Right cardiac atrium (tissue), 5 donors: ENCODE data around the gene UBL7. TPM values are rescaled to one million over a fixed set of nuclear protein-coding genes. Genes with fewer than 3 reads are reported as not detected.

Source experiments
- ATAC-seq, 2 donors: fragments of 200-7000 bp; cut with Tn5 transposase; one replicate each; pipeline versions ENCODE4 v1.8.0 to v1.9.1; 2020; ENCODE audit warnings: moderate library complexity in 2 of 2, mild to moderate bottlenecking in 1 of 2
- DNase-seq, 3 donors: peaks; one replicate each; pipeline ENCODE4 v3.0.0-alpha.2; 2020
- H3K27ac ChIP-seq: one replicate; pipeline ENCODE4 v1.5.1; 2013; ENCODE audit warnings: mild to moderate bottlenecking, low read length, control low read depth, moderate library complexity
- H3K27me3 ChIP-seq: one replicate; pipeline ENCODE4 v1.6.1; 2013; ENCODE audit not compliant: control insufficient read depth, insufficient read depth
- H3K4me1 ChIP-seq: one replicate; pipeline ENCODE4 v1.6.1; 2013; ENCODE audit warnings: low read length; ENCODE audit not compliant: control insufficient read depth, insufficient read depth
- H3K4me3 ChIP-seq: one replicate; pipeline ENCODE4 v1.5.1; 2013; ENCODE audit warnings: low read length, control low read depth
- H3K9me3 ChIP-seq: one replicate; pipeline ENCODE4 v1.6.1; 2013; ENCODE audit warnings: low read length; ENCODE audit not compliant: control insufficient read depth
- WGBS: extraction: QIAGEN DNeasy Blood & Tissue Kit; methylation state at CpG from one replicate; pipeline ENCODE4 v1.1.7; 2013; 5-methylcytosine and 5-hydroxymethylcytosine counted together
- intact Hi-C, 4 donors: fragments of 100-400 bp; cut with DNase I; formaldehyde crosslinking; loops; one replicate each; pipeline versions ENCODE4 v1.11.0 to v1.14.0; 2022 to 2023
- polyA plus RNA-seq: library from polyadenylated mRNA; stranded (reverse); fragments of 200-250 nt; gene quantifications from one replicate; pipeline ENCODE4 v1.2.3, GENCODE V29; 2013
- total RNA-seq, 4 donors: library from RNA; stranded (reverse); fragmentation: NEBNext Ultra II Directional; extraction: Animal tissue kit (Norgen Biotek cat#: 25700); gene quantifications; one replicate each; pipeline ENCODE4 v1.2.1, GENCODE V29; 2021
- donor health status: healthy with polysubstance abuse.
- donor health status: DM: no; HTN: yes; CAD: no.
- donor health status: DM: no; HTN: no; CAD: no.
- donor health status: DM: no; HTN: yes; CAD: no; lungs with severe emphysema.
- donor health status: DM: yes; HTN: yes; CAD: no.

Gene UBL7
- total and polyA plus RNA-seq, 5 donors = 35.8 to 59.3 (median 49.0) TPM

DNA sequence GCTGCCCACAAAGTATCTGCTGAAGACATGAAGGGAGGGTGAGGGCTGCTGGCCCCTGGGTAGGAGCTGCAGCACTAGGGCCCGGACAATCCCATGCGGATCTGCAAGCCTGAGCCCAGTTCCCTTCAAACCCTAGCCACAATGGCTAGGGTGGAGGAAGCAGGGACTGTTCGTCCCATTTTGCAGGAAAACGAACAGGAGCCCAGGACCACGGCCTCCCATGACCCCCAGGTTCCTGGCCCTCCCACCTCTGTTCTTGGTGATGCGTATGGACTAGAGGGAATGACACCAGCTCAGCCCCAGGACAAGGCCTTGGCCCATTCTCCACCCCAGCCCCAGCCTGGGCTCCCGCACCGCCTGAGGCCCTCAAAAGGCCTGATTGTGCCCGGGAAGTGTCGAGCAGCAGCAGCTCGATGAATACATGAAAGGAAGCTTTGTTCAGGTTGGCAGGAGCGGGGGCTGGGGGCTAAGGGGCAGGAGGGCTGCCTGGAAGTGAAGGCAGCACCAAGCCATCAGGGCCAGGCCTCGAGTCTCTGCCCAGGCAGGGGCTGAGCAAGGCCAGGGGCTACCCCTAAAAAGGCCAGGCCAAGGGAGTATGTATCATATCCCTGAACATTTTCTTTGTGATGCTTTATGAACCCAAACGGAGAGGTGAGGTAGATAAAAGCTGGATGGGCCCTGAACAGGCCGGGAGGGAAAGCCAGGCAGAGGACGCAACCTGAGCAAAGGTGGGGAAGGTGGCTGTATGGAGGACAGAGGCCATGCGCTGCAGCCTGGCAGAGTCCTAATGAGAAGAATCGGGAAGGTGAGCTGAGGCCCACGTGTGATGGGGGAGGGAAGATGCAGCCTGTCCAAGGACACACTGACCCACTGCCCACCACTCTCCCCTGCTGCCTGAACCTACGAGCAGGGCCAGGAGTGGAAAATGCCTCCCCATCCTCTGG is 39.4 kb downstream of the UBL7 start:
- intact Hi-C loops = no loop called here
- no peaks in the 10 kb centered on the region for H3K9me3 ChIP-seq
- H3K27ac ChIP-seq = peak overlapping the region; percentile 69
- ATAC-seq (no peak), DNase-seq (peak in 1 of 3 donors; percentile 43)
- 89% methylated on average over 20 of the region's 20 CpGs for WGBS
- H3K4me3 ChIP-seq = no peak overlapping the region
- no peaks in the 10 kb centered on the region for H3K27me3 ChIP-seq
- H3K4me1 ChIP-seq = peaks cover 5% of the 10 kb centered on the region

DNA sequence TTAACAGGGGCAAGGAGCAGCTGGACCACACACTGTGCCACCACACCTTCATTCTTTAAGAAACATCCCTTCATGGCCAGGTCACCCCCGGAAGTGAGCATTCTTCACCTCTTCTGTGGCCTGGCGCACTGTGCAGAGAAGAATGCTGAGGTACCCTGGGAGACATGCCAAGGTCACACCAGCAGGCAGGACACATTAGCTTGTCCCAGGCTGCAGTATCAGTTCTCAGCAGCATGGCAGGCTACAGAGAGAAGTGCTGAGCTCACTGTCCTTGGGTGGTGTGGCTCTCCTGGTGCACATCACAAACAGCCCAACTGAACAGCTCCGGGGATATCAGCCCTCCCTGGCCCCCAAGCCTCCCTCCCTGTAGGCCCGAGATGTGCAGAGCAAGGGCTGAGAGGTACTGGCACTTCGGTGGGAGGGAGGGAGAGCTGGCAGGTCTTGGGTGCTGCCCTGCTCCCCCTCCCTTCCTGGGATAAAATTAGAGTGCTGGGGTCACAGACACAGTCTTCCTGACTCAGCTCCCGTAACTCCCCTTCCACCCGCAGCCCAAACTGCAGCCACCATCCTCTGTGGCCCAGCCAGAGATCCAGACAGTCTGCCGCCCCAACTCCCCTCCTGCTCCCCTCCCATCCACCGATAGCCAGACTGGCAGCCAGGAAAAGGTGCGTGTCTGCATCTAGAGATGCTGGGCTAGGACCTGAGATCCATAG is 40.6 kb downstream of the UBL7 start:
- no peak overlapping the region for H3K4me3 ChIP-seq
- H3K9me3 ChIP-seq = no peaks in the 10 kb centered on the region
- peaks cover 5% of the 10 kb centered on the region for H3K4me1 ChIP-seq
- intact Hi-C loops = no loop called here
- DNase-seq (peak in 1 of 3 donors; percentile 28), ATAC-seq (peak; percentile 32 to 60)
- H3K27me3 ChIP-seq = no peaks in the 10 kb centered on the region
- WGBS = 59% methylated on average over 10 of the region's 10 CpGs
- peak overlapping the region; percentile 69 for H3K27ac ChIP-seq

DNA sequence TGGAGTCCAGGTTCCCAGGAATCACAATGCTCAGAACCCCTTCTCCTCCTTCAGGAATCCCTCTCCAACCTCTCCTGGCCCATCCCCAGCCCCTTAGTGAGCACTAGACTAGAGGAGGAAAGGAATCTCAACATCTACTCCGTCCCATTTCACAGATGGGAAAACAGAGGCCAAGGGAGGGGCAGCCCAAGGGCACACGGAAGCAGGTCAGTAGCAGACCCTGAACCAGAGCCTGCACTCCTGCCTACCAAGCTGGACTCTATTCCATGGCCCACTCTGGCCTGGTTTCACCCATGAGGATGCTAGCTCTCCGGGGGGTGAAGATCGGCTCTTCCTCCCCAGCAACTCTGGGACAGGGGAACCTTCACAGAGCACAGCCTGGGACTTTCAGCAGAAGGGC is 41.5 kb downstream of the UBL7 start:
- Histone ChIP-seq H3K4me1 (peaks cover 5% of the 10 kb centered on the region), H3K4me3 (no peak overlapping the region), H3K27me3 (no peaks in the 10 kb centered on the region), H3K9me3 (no peaks in the 10 kb centered on the region), H3K27ac (no peak overlapping the region)
- intact Hi-C loops = no loop called here
- WGBS = 91% methylated on average over 4 of the region's 4 CpGs
- ATAC-seq = no peak
- no peak for DNase-seq

- no peak overlapping the region for H3K27ac ChIP-seq
- H3K4me3 ChIP-seq = no peak overlapping the region
- DNase-seq (peak in 2 of 3 donors; percentile 17 to 31), ATAC-seq (no peak)
- intact Hi-C loops = no loop called here
- H3K4me1 ChIP-seq = peaks cover 5% of the 10 kb centered on the region
- WGBS = 76% methylated on average over 16 of the region's 16 CpGs
- H3K9me3 ChIP-seq = no peaks in the 10 kb centered on the region
- H3K27me3 ChIP-seq = no peaks in the 10 kb centered on the region
Measured at GRCh38 chr15:74418575-74419338, 42.2 kb downstream of the UBL7 start.

DNA sequence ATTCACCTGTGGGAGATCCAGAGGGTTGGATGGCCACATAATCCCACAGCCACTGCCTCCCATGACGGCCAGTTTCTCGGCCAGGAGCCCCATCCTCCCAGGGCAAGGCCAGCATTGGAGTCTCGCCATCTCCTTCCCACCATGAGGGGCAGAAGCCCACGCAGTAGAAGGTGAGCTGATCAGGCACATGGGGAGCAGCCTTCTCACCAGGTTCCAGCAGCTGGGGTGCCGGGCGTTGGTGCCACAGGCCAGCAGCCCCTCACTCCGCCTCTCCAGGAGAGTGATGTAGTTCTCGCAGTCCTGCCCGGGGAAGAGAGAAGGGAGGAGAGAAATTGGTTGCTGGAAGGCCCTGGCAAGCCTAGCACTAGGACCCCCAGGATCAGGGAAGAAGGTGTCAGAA is 43.3 kb downstream of the UBL7 start:
- Histone ChIP-seq H3K27ac (no peak overlapping the region), H3K4me1 (peaks cover 2% of the 10 kb centered on the region), H3K27me3 (no peaks in the 10 kb centered on the region), H3K4me3 (no peak overlapping the region), H3K9me3 (no peaks in the 10 kb centered on the region)
- DNase-seq = peak in 1 of 3 donors; percentile 29
- intact Hi-C loops = no loop called here
- ATAC-seq = no peak
- WGBS = 88% methylated on average over 9 of the region's 9 CpGs

DNA sequence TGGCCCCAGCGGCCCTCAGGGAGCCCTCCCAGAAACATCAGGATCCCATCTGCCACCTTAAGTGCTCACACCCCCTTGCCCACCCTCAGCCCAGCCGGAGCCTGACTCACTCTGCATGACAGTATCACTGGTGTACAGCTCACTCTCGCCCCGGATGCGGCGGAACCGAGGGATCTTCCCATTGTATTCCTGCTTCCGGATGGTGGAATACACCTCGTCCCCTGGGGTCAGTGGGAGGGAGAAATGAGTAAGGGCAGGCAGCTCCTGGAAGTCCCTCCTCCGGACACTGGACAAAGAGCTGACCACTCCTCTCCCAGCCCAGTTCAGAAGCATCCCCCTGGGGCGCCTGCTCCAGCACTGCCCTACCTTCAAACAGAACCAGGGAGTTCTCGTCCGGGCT is 43.7 kb downstream of the UBL7 start:
- Histone ChIP-seq H3K4me3 (no peak overlapping the region), H3K9me3 (no peaks in the 10 kb centered on the region), H3K27ac (no peak overlapping the region), H3K4me1 (peaks cover 2% of the 10 kb centered on the region), H3K27me3 (no peaks in the 10 kb centered on the region)
- DNase-seq = peak in 1 of 3 donors; percentile 25
- WGBS = 62% methylated on average over 13 of the region's 13 CpGs
- intact Hi-C loops = no loop called here
- ATAC-seq = peak in 1 of 2 donors; percentile 47

- DNase-seq = peak in 2 of 3 donors; percentile 25
- Histone ChIP-seq H3K4me3 (no peak overlapping the region), H3K27me3 (no peaks in the 10 kb centered on the region), H3K4me1 (peaks cover 2% of the 10 kb centered on the region), H3K9me3 (no peaks in the 10 kb centered on the region), H3K27ac (no peak overlapping the region)
- intact Hi-C loops = no loop called here
- 73% methylated on average over 19 of the region's 19 CpGs for WGBS
- ATAC-seq = no peak
Measured at GRCh38 chr15:74415966-74416916, 44.7 kb downstream of the UBL7 start.

- ATAC-seq = no peak
- no peaks in the 10 kb centered on the region for H3K27me3 ChIP-seq
- no peak overlapping the region for H3K4me3 ChIP-seq
- 97% methylated on average over 12 of the region's 12 CpGs for WGBS
- intact Hi-C loops = no loop called here
- peak in 2 of 3 donors; percentile 11 to 28 for DNase-seq
- no peak overlapping the region for H3K27ac ChIP-seq
- H3K9me3 ChIP-seq = no peaks in the 10 kb centered on the region
- H3K4me1 ChIP-seq = no peaks in the 10 kb centered on the region
Measured at GRCh38 chr15:74414603-74415338, 46.2 kb downstream of the UBL7 start.

DNA sequence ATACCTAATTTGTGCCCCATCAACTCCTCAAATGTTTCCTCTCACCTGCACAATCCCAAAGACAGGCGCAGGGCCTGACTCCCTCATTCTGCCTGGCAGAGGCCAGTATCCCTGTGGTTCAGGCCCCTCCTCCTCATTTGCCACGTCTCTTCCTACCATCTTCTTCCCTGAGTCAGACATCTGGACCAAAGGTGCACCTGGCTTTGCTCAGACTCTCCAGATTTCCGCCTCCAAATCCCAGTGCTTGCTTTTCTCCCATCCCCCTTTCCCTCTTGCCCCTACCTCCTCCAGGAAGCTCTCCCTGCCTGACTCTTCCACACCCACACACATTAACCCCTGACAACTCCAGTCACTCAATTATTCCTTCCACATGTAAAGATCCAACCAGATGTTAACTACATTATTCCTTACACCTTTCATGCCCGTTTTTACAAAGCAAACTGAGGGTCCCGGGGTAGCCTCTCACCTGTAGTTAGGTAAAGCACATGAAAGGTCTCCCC is 46.8 kb downstream of the UBL7 start:
- intact Hi-C loops = no loop called here
- ATAC-seq = no peak
- DNase-seq = peak in 1 of 3 donors; percentile 16
- WGBS = 91% methylated on average over 5 of the region's 5 CpGs
- Histone ChIP-seq H3K27me3 (no peaks in the 10 kb centered on the region), H3K9me3 (no peaks in the 10 kb centered on the region), H3K4me1 (no peaks in the 10 kb centered on the region), H3K4me3 (no peak overlapping the region), H3K27ac (no peak overlapping the region)
